ENCODE measurements around the gene HBA1.

DNA sequence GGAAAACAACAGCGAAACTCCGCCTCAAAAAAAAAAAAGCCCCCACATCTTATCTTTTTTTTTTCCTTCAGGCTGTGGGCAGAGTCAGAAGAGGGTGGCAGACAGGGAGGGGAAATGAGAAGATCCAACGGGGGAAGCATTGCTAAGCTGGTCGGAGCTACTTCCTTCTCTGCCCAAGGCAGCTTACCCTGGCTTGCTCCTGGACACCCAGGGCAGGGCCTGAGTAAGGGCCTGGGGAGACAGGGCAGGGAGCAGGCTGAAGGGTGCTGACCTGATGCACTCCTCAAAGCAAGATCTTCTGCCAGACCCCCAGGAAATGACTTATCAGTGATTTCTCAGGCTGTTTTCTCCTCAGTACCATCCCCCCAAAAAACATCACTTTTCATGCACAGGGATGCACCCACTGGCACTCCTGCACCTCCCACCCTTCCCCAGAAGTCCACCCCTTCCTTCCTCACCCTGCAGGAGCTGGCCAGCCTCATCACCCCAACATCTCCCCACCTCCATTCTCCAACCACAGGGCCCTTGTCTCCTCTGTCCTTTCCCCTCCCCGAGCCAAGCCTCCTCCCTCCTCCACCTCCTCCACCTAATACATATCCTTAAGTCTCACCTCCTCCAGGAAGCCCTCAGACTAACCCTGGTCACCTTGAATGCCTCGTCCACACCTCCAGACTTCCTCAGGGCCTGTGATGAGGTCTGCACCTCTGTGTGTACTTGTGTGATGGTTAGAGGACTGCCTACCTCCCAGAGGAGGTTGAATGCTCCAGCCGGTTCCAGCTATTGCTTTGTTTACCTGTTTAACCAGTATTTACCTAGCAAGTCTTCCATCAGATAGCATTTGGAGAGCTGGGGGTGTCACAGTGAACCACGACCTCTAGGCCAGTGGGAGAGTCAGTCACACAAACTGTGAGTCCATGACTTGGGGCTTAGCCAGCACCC lies 1.2 kb upstream of the HBA1 start:
- TF ChIP-seq, protein P1, sequence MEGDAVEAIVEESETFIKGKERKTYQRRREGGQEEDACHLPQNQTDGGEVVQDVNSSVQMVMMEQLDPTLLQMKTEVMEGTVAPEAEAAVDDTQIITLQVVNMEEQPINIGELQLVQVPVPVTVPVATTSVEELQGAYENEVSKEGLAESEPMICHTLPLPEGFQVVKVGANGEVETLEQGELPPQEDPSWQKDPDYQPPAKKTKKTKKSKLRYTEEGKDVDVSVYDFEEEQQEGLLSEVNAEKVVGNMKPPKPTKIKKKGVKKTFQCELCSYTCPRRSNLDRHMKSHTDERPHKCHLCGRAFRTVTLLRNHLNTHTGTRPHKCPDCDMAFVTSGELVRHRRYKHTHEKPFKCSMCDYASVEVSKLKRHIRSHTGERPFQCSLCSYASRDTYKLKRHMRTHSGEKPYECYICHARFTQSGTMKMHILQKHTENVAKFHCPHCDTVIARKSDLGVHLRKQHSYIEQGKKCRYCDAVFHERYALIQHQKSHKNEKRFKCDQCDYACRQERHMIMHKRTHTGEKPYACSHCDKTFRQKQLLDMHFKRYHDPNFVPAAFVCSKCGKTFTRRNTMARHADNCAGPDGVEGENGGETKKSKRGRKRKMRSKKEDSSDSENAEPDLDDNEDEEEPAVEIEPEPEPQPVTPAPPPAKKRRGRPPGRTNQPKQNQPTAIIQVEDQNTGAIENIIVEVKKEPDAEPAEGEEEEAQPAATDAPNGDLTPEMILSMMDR (conservative IDR thresholded peaks at IDR 0.05): no peak
- TF ChIP-seq ZFX (IDR thresholded peaks at IDR 0.05): no peak

Data from C4-2B (cell line).